Measurements from ENCODE around the gene IL10.

IL10 gene

GRCh38 chr1:206772243-206772937 is at the start of gene IL10:
TSS of gene IL10 (minus strand) at chr1:206772494. CDS start at chr1:206772435, 59 bp downstream.
- no peak for TF ChIP-seq CTCF (IDR thresholded peaks at IDR 0.05; ENCODE audit: low read depth, low read length, missing control alignments)
- peaks cover 51% of the 10 kb centered on the region for H3K27me3 ChIP-seq (replicated peaks)
- in situ Hi-C loops (cut with HindIII; ENCODE audit: low pct_ligation_motif_present, low sequenced_read_pairs), result no loop called here
- H3K4me3 ChIP-seq (ENCODE audit: low read depth, low read length), result no peak within 1 kb of the TSS
- H3K36me3 ChIP-seq (replicated peaks), result no peaks in the 10 kb centered on the region
- DNase-seq, result no peak
- no peak within 1 kb of the TSS for H3K27ac ChIP-seq

GRCh38 chr1:206821493-206821892 is 49.2 kb upstream of the IL10 start:
- no peak for DNase-seq
- Histone ChIP-seq H3K27ac (no peak overlapping the region), H3K4me3 (ENCODE audit: low read depth, low read length) (no peak overlapping the region), H3K36me3 (replicated peaks) (no peaks in the 10 kb centered on the region), H3K27me3 (replicated peaks) (no peaks in the 10 kb centered on the region)
- TF ChIP-seq CTCF (IDR thresholded peaks at IDR 0.05; ENCODE audit: low read depth, low read length, missing control alignments), result no peak
- in situ Hi-C loops (cut with HindIII; ENCODE audit: low pct_ligation_motif_present, low sequenced_read_pairs), result no loop called here

- no peak for DNase-seq
- Histone ChIP-seq H3K36me3 (replicated peaks) (no peaks in the 10 kb centered on the region), H3K4me3 (ENCODE audit: low read depth, low read length) (no peak overlapping the region), H3K27ac (no peak overlapping the region), H3K27me3 (replicated peaks) (no peaks in the 10 kb centered on the region)
- in situ Hi-C loops (cut with HindIII; ENCODE audit: low pct_ligation_motif_present, low sequenced_read_pairs), result no loop called here
- no peak for TF ChIP-seq CTCF (IDR thresholded peaks at IDR 0.05; ENCODE audit: low read depth, low read length, missing control alignments)
Measured at GRCh38 chr1:206816390-206817287, 44.3 kb upstream of the IL10 start.

GRCh38 chr1:206814716-206815341 is 42.5 kb upstream of the IL10 start:
- Histone ChIP-seq H3K4me3 (ENCODE audit: low read depth, low read length) (no peak overlapping the region), H3K27me3 (replicated peaks) (no peaks in the 10 kb centered on the region), H3K36me3 (replicated peaks) (no peaks in the 10 kb centered on the region), H3K27ac (no peak overlapping the region)
- TF ChIP-seq CTCF (IDR thresholded peaks at IDR 0.05; ENCODE audit: low read depth, low read length, missing control alignments), result no peak
- in situ Hi-C loops (cut with HindIII; ENCODE audit: low pct_ligation_motif_present, low sequenced_read_pairs), result no loop called here
- DNase-seq, result peak; percentile 29

GRCh38 chr1:206812471-206812870 is 40.2 kb upstream of the IL10 start:
- H3K27me3 ChIP-seq (replicated peaks), result no peaks in the 10 kb centered on the region
- DNase-seq, result no peak
- in situ Hi-C loops (cut with HindIII; ENCODE audit: low pct_ligation_motif_present, low sequenced_read_pairs), result no loop called here
- no peak overlapping the region for H3K4me3 ChIP-seq (ENCODE audit: low read depth, low read length)
- TF ChIP-seq CTCF (IDR thresholded peaks at IDR 0.05; ENCODE audit: low read depth, low read length, missing control alignments), result no peak
- H3K27ac ChIP-seq, result no peak overlapping the region
- H3K36me3 ChIP-seq (replicated peaks), result no peaks in the 10 kb centered on the region
